Measurements from ENCODE around the gene SLC22A1.

GRCh38 chr6:160170018-160170680 lies 48.5 kb downstream of the SLC22A1 start:
- TF ChIP-seq SUZ12 (IDR thresholded peaks at IDR 0.05; ENCODE audit: extremely low read depth, insufficient read depth, insufficient read length) = no peak
- no peak for TF ChIP-seq YY1 (IDR thresholded peaks at IDR 0.05; ENCODE audit: insufficient read depth, insufficient read length)

All from NT2/D1 (cell line).